HepG2 (cell line): ENCODE data around the gene ANAPC1. TPM values are rescaled to one million over a fixed set of nuclear protein-coding genes. Genes with fewer than 3 reads are reported as not detected.

Experiments used
- BORCS8-MEF2B ChIP-seq: sonication (generic); formaldehyde crosslinking; IDR thresholded peaks from 2 replicates; pipeline ENCODE4 v1.8.0; 2022; ENCODE audit warnings: mild to moderate bottlenecking, missing genetic modification reagents
- CERS6 ChIP-seq: sonication (generic); formaldehyde crosslinking; IDR thresholded peaks from 2 replicates; pipeline ENCODE4 v1.5.0; 2020; ENCODE audit warnings: missing genetic modification reagents
- ELF3 ChIP-seq: IDR thresholded peaks from 2 replicates; pipeline ENCODE4 v1.6.1; 2016; ENCODE audit warnings: missing genetic modification reagents, missing compliant biosample characterization
- KDM1A ChIP-seq: IDR thresholded peaks from 2 replicates; pipeline ENCODE4 v1.6.1; 2016; ENCODE audit warnings: missing compliant biosample characterization
- MYPOP ChIP-seq: sonication (generic); formaldehyde crosslinking; IDR thresholded peaks from 2 replicates; pipeline ENCODE4 v1.8.1; 2023; ENCODE audit warnings: mild to moderate bottlenecking, moderate library complexity, missing genetic modification reagents
- RBM39 ChIP-seq: fragments of 200-400 bp; formaldehyde crosslinking; IDR thresholded peaks from one replicate; pipeline ENCODE4 v1.6.1; 2018; ENCODE audit warnings: antibody characterized with exemption, mild to moderate bottlenecking, low read depth, low read length; ENCODE audit not compliant: poor library complexity, severe bottlenecking
- RFX1 ChIP-seq: fragments of 450-650 bp; IDR thresholded peaks from 2 replicates; pipeline ENCODE4 v1.6.1; 2017
- SMAD3 ChIP-seq: sonication (generic); formaldehyde crosslinking; IDR thresholded peaks from 2 replicates; pipeline ENCODE4 v1.4.0; 2020; ENCODE audit warnings: missing genetic modification reagents
- SP1 ChIP-seq, 2 experiments: fragments of 450-650 bp in 1 of 2; sonication (generic) in 1 of 2; formaldehyde crosslinking in 1 of 2; IDR thresholded peaks; 2 replicates each; pipeline versions ENCODE4 v1.4.0 to v1.6.1; 2016 to 2020; ENCODE audit warnings: missing genetic modification reagents in 1 of 2
- ZBTB26 ChIP-seq: IDR thresholded peaks from 2 replicates; pipeline ENCODE4 v1.6.1; 2016; ENCODE audit warnings: missing compliant biosample characterization, missing genetic modification reagents, borderline replicate concordance
- ZFP36 ChIP-seq: fragments of 150-350 bp; IDR thresholded peaks from 2 replicates; pipeline ENCODE4 v1.6.1; 2018; ENCODE audit warnings: borderline replicate concordance, low read length, low read depth; ENCODE audit not compliant: partially characterized antibody
- ZNF225 ChIP-seq: sonication (generic); formaldehyde crosslinking; IDR thresholded peaks from 2 replicates; pipeline ENCODE4 v1.4.0; 2020; ENCODE audit warnings: mild to moderate bottlenecking, missing genetic modification reagents
- ZNF547 ChIP-seq: sonication (generic); formaldehyde crosslinking; IDR thresholded peaks from 2 replicates; pipeline ENCODE4 v1.5.1; 2020; ENCODE audit warnings: mild to moderate bottlenecking, missing genetic modification reagents
- ZNF841 ChIP-seq: sonication (generic); formaldehyde crosslinking; IDR thresholded peaks from 2 replicates; pipeline ENCODE4 v1.8.1; 2023; ENCODE audit warnings: missing genetic modification reagents, borderline replicate concordance
- polyA plus RNA-seq, 8 experiments: library from polyadenylated mRNA; depleted of rRNA in 3 of 8; stranded (reverse) in 7 of 8; unstranded in 1 of 8; fragments of >200 nt; fragmentation: Illumina TruSeq in 4 of 8; extraction: Trizol in 4 of 8; gene quantifications; 2 replicates each; pipeline versions ENCODE4 v1.2.1 to v1.2.3, GENCODE V29; 2011 to 2016; ENCODE audit warnings: low read depth in 4 of 8, missing spikeins in 1 of 8, mixed read lengths in 1 of 8; ENCODE audit not compliant: insufficient read depth in 1 of 8
- total RNA-seq, 5 experiments: library from RNA; depleted of rRNA; stranded (reverse); fragments of >200 nt; fragmentation: Illumina TruSeq; extraction: Trizol; gene quantifications; 2 replicates each; pipeline ENCODE4 v1.2.3, GENCODE V29; 2016; ENCODE audit warnings: low read depth in 1 of 5
- TF ChIP-seq, protein P1 (sequence below): sonication (generic); formaldehyde crosslinking; IDR thresholded peaks from 2 replicates; pipeline ENCODE4 v1.8.0; 2022; ENCODE audit warnings: missing genetic modification reagents, mild to moderate bottlenecking, borderline replicate concordance
- TF ChIP-seq, protein P2 (sequence below): sonication (generic); formaldehyde crosslinking; IDR thresholded peaks from 2 replicates; pipeline ENCODE4 v1.4.0; 2020; ENCODE audit warnings: mild to moderate bottlenecking, missing genetic modification reagents
- TF ChIP-seq, protein P3 (sequence below): sonication (generic); formaldehyde crosslinking; IDR thresholded peaks from 2 replicates; pipeline ENCODE4 v1.5.1; 2020; ENCODE audit warnings: missing genetic modification reagents, mild to moderate bottlenecking, borderline replicate concordance
- TF ChIP-seq, protein P4 (sequence below): IDR thresholded peaks from 2 replicates; pipeline ENCODE4 v1.6.1; 2016; ENCODE audit warnings: mild to moderate bottlenecking

The ANAPC1 gene
- total and polyA plus RNA-seq, 2 of the 13 experiments (the other 11 are each of a cell fraction or from before 2014, with no cell fraction given): 50.0 to 89.7 TPM

DNA sequence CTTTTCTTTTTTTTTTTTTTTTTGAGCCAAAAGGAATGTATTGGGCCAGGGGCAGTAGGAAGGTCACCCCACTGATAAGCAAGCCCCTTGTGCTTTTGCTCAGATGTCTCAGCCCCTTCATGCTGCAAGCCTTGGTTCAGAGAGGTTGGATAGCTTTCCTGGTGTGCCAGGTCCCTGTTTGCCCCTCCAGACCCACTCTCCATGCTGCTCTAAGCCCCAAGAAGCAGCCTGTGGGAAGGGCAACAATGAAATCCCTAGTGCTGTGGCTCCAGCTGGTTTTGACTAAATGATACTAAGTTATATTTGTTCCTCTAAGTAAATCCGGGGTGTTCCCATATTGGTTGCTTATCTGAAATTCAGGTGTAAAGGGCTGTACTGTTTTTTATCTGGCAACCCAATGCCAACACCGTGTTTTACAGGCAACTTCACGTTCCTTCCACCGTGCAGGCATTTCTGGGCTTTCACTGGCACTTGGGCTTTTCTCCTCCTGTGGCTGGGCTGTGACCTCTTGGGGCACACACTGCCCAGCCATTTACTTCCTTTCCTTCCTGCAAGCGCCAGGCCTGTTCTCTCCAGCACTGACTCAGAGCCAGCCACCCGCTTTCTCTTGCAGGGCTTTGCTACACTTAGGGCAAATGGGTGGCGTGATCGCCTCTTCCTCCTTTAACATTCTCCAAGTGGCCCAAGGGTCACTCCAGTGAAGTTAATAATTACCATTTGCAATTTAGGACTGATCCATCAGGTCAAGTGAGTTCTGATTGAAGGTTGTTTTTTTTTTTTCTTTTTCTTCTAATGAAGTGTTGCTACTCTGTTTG, 36.0 kb upstream of the ANAPC1 start (continued):
- TF ChIP-seq MYPOP (CRISPR knock-in tag) (0 out of 2 replicates have a peak, but pooled peaks have one; percentile 31), SP1 (IDR thresholded peaks at IDR 0.05) (no peak), SP1 (CRISPR knock-in tag; IDR thresholded peaks at IDR 0.05) (no peak), ZNF225 (CRISPR knock-in tag) (peak; percentile 56; the same call in 1 of the 2 replicates), CERS6 (CRISPR knock-in tag) (no peak), SMAD3 (CRISPR knock-in tag) (0 out of 2 replicates have a peak, but pooled peaks have one; percentile 60), KDM1A (CRISPR knock-in tag) (no peak), ELF3 (CRISPR knock-in tag) (peak; percentile 95), ZBTB26 (CRISPR knock-in tag) (no peak), RBM39 (no peak), RFX1 (no peak), ZNF841 (CRISPR knock-in tag) (no peak), ZNF547 (CRISPR knock-in tag) (no peak), BORCS8-MEF2B (0 out of 2 replicates have a peak, but pooled peaks have one; percentile 44), ZFP36 (no peak)
- TF ChIP-seq, protein P1, sequence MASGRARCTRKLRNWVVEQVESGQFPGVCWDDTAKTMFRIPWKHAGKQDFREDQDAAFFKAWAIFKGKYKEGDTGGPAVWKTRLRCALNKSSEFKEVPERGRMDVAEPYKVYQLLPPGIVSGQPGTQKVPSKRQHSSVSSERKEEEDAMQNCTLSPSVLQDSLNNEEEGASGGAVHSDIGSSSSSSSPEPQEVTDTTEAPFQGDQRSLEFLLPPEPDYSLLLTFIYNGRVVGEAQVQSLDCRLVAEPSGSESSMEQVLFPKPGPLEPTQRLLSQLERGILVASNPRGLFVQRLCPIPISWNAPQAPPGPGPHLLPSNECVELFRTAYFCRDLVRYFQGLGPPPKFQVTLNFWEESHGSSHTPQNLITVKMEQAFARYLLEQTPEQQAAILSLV (CRISPR knock-in tag): 0 out of 2 replicates have a peak, but pooled peaks have one; percentile 9
- TF ChIP-seq, protein P2, sequence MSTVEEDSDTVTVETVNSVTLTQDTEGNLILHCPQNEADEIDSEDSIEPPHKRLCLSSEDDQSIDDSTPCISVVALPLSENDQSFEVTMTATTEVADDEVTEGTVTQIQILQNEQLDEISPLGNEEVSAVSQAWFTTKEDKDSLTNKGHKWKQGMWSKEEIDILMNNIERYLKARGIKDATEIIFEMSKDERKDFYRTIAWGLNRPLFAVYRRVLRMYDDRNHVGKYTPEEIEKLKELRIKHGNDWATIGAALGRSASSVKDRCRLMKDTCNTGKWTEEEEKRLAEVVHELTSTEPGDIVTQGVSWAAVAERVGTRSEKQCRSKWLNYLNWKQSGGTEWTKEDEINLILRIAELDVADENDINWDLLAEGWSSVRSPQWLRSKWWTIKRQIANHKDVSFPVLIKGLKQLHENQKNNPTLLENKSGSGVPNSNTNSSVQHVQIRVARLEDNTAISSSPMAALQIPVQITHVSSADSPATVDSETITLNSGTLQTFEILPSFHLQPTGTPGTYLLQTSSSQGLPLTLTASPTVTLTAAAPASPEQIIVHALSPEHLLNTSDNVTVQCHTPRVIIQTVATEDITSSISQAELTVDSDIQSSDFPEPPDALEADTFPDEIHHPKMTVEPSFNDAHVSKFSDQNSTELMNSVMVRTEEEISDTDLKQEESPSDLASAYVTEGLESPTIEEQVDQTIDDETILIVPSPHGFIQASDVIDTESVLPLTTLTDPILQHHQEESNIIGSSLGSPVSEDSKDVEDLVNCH (CRISPR knock-in tag): no peak
- TF ChIP-seq, protein P3, sequence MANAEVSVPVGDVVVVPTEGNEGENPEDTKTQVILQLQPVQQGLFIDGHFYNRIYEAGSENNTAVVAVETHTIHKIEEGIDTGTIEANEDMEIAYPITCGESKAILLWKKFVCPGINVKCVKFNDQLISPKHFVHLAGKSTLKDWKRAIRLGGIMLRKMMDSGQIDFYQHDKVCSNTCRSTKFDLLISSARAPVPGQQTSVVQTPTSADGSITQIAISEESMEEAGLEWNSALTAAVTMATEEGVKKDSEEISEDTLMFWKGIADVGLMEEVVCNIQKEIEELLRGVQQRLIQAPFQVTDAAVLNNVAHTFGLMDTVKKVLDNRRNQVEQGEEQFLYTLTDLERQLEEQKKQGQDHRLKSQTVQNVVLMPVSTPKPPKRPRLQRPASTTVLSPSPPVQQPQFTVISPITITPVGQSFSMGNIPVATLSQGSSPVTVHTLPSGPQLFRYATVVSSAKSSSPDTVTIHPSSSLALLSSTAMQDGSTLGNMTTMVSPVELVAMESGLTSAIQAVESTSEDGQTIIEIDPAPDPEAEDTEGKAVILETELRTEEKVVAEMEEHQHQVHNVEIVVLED: peak; percentile 24; the same call in 1 of the 2 replicates
- TF ChIP-seq, protein P4, sequence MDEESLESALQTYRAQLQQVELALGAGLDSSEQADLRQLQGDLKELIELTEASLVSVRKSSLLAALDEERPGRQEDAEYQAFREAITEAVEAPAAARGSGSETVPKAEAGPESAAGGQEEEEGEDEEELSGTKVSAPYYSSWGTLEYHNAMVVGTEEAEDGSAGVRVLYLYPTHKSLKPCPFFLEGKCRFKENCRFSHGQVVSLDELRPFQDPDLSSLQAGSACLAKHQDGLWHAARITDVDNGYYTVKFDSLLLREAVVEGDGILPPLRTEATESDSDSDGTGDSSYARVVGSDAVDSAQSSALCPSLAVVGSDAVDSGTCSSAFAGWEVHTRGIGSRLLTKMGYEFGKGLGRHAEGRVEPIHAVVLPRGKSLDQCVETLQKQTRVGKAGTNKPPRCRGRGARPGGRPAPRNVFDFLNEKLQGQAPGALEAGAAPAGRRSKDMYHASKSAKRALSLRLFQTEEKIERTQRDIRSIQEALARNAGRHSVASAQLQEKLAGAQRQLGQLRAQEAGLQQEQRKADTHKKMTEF (CRISPR knock-in tag): peak; percentile 58; the same call in 1 of the 2 replicates
